ENCODE results near the gene MYEOV. TPM values are rescaled to one million over a fixed set of nuclear protein-coding genes. Genes with fewer than 3 reads are reported as not detected.

The MYEOV gene
- polyA plus RNA-seq, 1 donor (not counting 4 experiments of a cell fraction or from before 2014, with no cell fraction given): 1.4 TPM

DNA sequence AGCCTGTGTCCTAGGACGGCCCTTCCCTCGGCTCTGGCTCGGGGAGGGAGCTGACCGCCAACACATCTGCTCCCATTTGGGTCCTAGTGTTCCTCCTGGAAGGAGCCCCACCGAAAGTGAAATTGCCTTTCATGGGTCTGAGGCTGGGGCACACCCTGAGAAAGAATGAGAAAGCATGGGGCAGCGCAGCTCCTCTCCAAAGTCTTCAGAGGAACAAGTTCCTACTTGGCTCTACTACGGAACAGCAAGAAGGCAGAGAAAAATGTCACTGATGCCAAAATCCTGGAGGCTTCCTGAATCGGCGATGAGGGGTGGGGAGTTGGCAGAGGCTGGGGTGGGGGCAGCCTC, 41.5 kb upstream of the MYEOV start:
- no peak for TF ChIP-seq EZH2 (IDR thresholded peaks at IDR 0.05; ENCODE audit: low read length)
- TF ChIP-seq, protein P1, sequence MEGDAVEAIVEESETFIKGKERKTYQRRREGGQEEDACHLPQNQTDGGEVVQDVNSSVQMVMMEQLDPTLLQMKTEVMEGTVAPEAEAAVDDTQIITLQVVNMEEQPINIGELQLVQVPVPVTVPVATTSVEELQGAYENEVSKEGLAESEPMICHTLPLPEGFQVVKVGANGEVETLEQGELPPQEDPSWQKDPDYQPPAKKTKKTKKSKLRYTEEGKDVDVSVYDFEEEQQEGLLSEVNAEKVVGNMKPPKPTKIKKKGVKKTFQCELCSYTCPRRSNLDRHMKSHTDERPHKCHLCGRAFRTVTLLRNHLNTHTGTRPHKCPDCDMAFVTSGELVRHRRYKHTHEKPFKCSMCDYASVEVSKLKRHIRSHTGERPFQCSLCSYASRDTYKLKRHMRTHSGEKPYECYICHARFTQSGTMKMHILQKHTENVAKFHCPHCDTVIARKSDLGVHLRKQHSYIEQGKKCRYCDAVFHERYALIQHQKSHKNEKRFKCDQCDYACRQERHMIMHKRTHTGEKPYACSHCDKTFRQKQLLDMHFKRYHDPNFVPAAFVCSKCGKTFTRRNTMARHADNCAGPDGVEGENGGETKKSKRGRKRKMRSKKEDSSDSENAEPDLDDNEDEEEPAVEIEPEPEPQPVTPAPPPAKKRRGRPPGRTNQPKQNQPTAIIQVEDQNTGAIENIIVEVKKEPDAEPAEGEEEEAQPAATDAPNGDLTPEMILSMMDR (optimal IDR thresholded peaks at IDR 0.05 in 1 of 3, IDR thresholded peaks at IDR 0.05 in 1 of 3, conservative IDR thresholded peaks at IDR 0.05 in 1 of 3; ENCODE audit: extremely low read depth in 1 of 3, insufficient read depth in 2 of 3, low read length in 3 of 3): no peak
- Histone ChIP-seq H3K4me3 (ENCODE audit: control insufficient read depth in 2 of 3, extremely low read depth in 1 of 3, insufficient read depth in 2 of 3, low read depth in 1 of 3, low read length in 3 of 3) (no peak overlapping the region), H3K4me2 (ENCODE audit: control insufficient read depth, extremely low read depth, insufficient read depth, low read depth, low read length) (peak overlapping the region; percentile 18), H3K9me1 (ENCODE audit: control insufficient read depth, extremely low read depth, insufficient read depth, low read length) (no peaks in the 10 kb centered on the region), H3K36me3 (ENCODE audit: control insufficient read depth in 2 of 2, extremely low read depth in 1 of 2, insufficient read depth in 2 of 2, low read length in 2 of 2) (no peaks in the 10 kb centered on the region), H2AFZ (ENCODE audit: control insufficient read depth, low read length) (peak overlapping the region; percentile 4), H3K27ac (ENCODE audit: control insufficient read depth, insufficient read depth, low read length) (no peak overlapping the region), H3K79me2 (ENCODE audit: control insufficient read depth, insufficient read depth, low read length) (no peaks in the 10 kb centered on the region), H3K4me1 (ENCODE audit: control insufficient read depth, extremely low read depth, insufficient read depth, low read length) (peaks cover 11% of the 10 kb centered on the region), H3K9ac (ENCODE audit: control insufficient read depth, extremely low read depth, insufficient read depth, low read length) (no peak overlapping the region), H3K9me3 (ENCODE audit: control insufficient read depth, low read depth, low read length) (peaks cover 21% of the 10 kb centered on the region), H3K27me3 (ENCODE audit: control insufficient read depth, extremely low read depth, insufficient read depth, low read length) (peaks cover 14% of the 10 kb centered on the region), H4K20me1 (ENCODE audit: control insufficient read depth, extremely low read depth, insufficient read depth, low read length) (no peaks in the 10 kb centered on the region)
- dilution Hi-C loops (cut with MboI; ENCODE audit: extremely low pct_ligation_motif_present, low sequenced_read_pairs): no loop called here
- peak; percentile 30 for DNase-seq (ENCODE audit: low read depth, low spot score)
- peak; percentile 57 for FAIRE-seq

DNA sequence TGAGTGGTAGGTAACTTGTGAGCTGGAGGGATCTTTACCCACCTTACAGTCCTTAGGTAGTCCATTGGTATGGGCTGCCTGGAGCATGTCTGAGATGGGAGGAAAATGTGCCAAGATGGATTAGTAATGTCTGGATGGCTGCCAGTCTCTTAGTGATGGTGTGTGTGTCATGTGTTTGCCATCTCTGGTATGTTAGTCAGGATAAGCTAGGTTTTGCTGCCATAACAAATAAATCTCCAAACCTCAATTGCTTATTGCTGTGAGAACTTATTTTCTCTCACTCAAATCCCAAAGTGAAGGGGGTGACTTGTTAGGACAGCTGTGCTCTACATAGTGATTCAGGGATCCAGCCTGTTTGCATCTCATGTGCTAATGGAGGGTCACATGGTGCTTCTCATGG, 40.9 kb upstream of the MYEOV start:
- no peak overlapping the region for H2AFZ ChIP-seq (ENCODE audit: control insufficient read depth, low read length)
- peak; percentile 94 for FAIRE-seq
- H3K36me3 ChIP-seq (ENCODE audit: control insufficient read depth in 2 of 2, extremely low read depth in 1 of 2, insufficient read depth in 2 of 2, low read length in 2 of 2): no peaks in the 10 kb centered on the region
- H3K79me2 ChIP-seq (ENCODE audit: control insufficient read depth, insufficient read depth, low read length): no peaks in the 10 kb centered on the region
- peak; percentile 95 for DNase-seq (ENCODE audit: low read depth, low spot score)
- peaks cover 11% of the 10 kb centered on the region for H3K4me1 ChIP-seq (ENCODE audit: control insufficient read depth, extremely low read depth, insufficient read depth, low read length)
- H3K4me2 ChIP-seq (ENCODE audit: control insufficient read depth, extremely low read depth, insufficient read depth, low read depth, low read length): no peak overlapping the region
- H3K27me3 ChIP-seq (ENCODE audit: control insufficient read depth, extremely low read depth, insufficient read depth, low read length): peaks cover 10% of the 10 kb centered on the region
- peak overlapping the region; percentile 24 for H3K27ac ChIP-seq (ENCODE audit: control insufficient read depth, insufficient read depth, low read length)
- dilution Hi-C loops (cut with MboI; ENCODE audit: extremely low pct_ligation_motif_present, low sequenced_read_pairs): no loop called here
- H3K9ac ChIP-seq (ENCODE audit: control insufficient read depth, extremely low read depth, insufficient read depth, low read length): no peak overlapping the region
- peaks cover 21% of the 10 kb centered on the region for H3K9me3 ChIP-seq (ENCODE audit: control insufficient read depth, low read depth, low read length)
- no peaks in the 10 kb centered on the region for H4K20me1 ChIP-seq (ENCODE audit: control insufficient read depth, extremely low read depth, insufficient read depth, low read length)
- no peaks in the 10 kb centered on the region for H3K9me1 ChIP-seq (ENCODE audit: control insufficient read depth, extremely low read depth, insufficient read depth, low read length)
- TF ChIP-seq EZH2 (IDR thresholded peaks at IDR 0.05; ENCODE audit: low read length): no peak
- TF ChIP-seq, protein P1 (optimal IDR thresholded peaks at IDR 0.05 in 1 of 3, IDR thresholded peaks at IDR 0.05 in 1 of 3, conservative IDR thresholded peaks at IDR 0.05 in 1 of 3; ENCODE audit: extremely low read depth in 1 of 3, insufficient read depth in 2 of 3, low read length in 3 of 3): no peak
- no peak overlapping the region for H3K4me3 ChIP-seq (ENCODE audit: control insufficient read depth in 2 of 3, extremely low read depth in 1 of 3, insufficient read depth in 2 of 3, low read depth in 1 of 3, low read length in 3 of 3)

Measured in keratinocyte (primary cell).